Upper lobe of right lung (tissue), 1 donor: ENCODE data around the gene CCL17. TPM values are rescaled to one million over a fixed set of nuclear protein-coding genes. Genes with fewer than 3 reads are reported as not detected.
"Not testable (repeated sequence)": the region's sequence is repeated elsewhere in the genome, so short reads cannot be mapped to it uniquely, and the experiment has no call there.

Experiments
- ATAC-seq: fragments of 200-7000 bp; cut with Tn5 transposase; one replicate; pipeline ENCODE4 v1.9.1; 2020; ENCODE audit warnings: mild to moderate bottlenecking, moderate library complexity
- DNase-seq: peaks from one replicate; pipeline ENCODE4 v3.0.0-alpha.2; 2020
- H3K27ac ChIP-seq: fragments of 200-600 bp; one replicate; pipeline ENCODE4 v1.8.0; 2022
- H3K27me3 ChIP-seq: fragments of 200-600 bp; one replicate; pipeline ENCODE4 v1.8.0; 2022; ENCODE audit warnings: mild to moderate bottlenecking
- H3K36me3 ChIP-seq: fragments of 200-600 bp; one replicate; pipeline ENCODE4 v1.8.0; 2022
- H3K4me1 ChIP-seq: fragments of 200-600 bp; one replicate; pipeline ENCODE4 v1.8.0; 2022
- H3K4me3 ChIP-seq: fragments of 200-600 bp; one replicate; pipeline ENCODE4 v1.8.0; 2022; ENCODE audit warnings: mild to moderate bottlenecking
- H3K9me3 ChIP-seq: fragments of 200-600 bp; one replicate; pipeline ENCODE4 v1.8.0; 2022
- intact Hi-C: fragments of 100-400 bp; cut with DNase I; formaldehyde crosslinking; loops from one replicate; pipeline ENCODE4 v1.11.0; 2022
- total RNA-seq: library from RNA; stranded (reverse); fragmentation: NEBNext Ultra II Directional; extraction: Animal tissue kit (Norgen Biotek cat#: 25700); gene quantifications from one replicate; pipeline ENCODE4 v1.2.1, GENCODE V29; 2021
- TF ChIP-seq, protein P1 (sequence below): fragments of 200-600 bp; IDR thresholded peaks from one replicate; pipeline ENCODE4 v1.8.0; 2022; ENCODE audit warnings: antibody characterized with exemption
- donor health status: DM: no; HTN: yes; CAD: no; lungs with severe emphysema.

The CCL17 gene
- total RNA-seq, 1 donor from 2014 or later = 15.5 TPM

- no peak for ATAC-seq
- peaks cover 99% of the 10 kb centered on the region for H3K36me3 ChIP-seq
Observed at GRCh38 chr16:57434003-57434402, 29.4 kb downstream of the CCL17 start.

DNA sequence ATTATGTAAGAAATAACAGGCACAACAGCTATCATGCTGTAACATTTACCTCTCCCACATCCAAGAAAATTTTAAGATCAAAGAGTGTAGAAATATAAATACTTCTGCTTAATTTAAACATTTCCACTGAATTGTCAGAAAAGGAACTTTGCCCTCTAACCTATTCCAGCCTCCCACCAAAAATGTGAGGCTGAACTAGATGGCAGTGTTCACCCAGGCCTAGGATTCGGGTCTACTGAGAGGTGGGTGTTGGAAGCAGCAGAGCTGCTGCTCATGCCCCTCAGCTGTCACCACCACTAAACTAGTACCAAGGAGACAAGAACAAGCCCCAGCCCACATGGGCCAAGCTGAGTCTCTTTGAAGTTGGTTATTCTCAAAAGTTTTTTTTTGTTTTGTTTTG lies 31.3 kb downstream of the CCL17 start:
- Histone ChIP-seq H3K9me3 (no peaks in the 10 kb centered on the region), H3K27ac (no peak overlapping the region), H3K4me3 (no peak overlapping the region), H3K4me1 (no peaks in the 10 kb centered on the region), H3K36me3 (peaks cover 86% of the 10 kb centered on the region), H3K27me3 (no peaks in the 10 kb centered on the region)
- ATAC-seq (no peak), DNase-seq (no peak)
- intact Hi-C loops = no loop called here
- TF ChIP-seq, protein P1, sequence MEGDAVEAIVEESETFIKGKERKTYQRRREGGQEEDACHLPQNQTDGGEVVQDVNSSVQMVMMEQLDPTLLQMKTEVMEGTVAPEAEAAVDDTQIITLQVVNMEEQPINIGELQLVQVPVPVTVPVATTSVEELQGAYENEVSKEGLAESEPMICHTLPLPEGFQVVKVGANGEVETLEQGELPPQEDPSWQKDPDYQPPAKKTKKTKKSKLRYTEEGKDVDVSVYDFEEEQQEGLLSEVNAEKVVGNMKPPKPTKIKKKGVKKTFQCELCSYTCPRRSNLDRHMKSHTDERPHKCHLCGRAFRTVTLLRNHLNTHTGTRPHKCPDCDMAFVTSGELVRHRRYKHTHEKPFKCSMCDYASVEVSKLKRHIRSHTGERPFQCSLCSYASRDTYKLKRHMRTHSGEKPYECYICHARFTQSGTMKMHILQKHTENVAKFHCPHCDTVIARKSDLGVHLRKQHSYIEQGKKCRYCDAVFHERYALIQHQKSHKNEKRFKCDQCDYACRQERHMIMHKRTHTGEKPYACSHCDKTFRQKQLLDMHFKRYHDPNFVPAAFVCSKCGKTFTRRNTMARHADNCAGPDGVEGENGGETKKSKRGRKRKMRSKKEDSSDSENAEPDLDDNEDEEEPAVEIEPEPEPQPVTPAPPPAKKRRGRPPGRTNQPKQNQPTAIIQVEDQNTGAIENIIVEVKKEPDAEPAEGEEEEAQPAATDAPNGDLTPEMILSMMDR = no peak

More at GRCh38 chr16:57434003-57434402, 29.4 kb downstream of the CCL17 start:
- no peaks in the 10 kb centered on the region for H3K4me1 ChIP-seq
- intact Hi-C loops = no loop called here
- DNase-seq = no peak
- H3K27ac ChIP-seq = no peak overlapping the region
- TF ChIP-seq, protein P1 = no peak
- H3K4me3 ChIP-seq = no peak overlapping the region
- H3K9me3 ChIP-seq = no peaks in the 10 kb centered on the region
- H3K27me3 ChIP-seq = no peaks in the 10 kb centered on the region

DNA sequence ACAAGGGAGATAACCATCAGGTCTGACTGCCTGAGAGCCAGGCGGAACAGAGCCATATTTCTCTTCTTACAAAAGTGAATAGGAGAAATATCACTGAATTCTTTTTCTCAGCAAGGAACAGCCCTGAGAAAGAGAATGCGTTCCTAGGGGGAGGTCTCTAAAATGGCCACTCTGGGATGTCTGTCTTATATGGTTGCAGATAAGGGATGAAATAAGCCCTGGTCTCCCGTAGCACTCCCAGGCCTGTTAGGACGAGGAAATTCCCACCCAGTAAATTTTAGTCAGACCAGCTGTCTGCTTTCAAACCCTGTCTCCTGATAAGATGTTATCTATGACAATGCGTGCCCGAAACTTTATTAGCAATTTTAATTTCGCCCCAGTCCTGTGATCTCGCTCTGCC lies 35.4 kb downstream of the CCL17 start:
- ATAC-seq, DNase-seq, H3K27me3 ChIP-seq, intact Hi-C loops, H3K9me3 ChIP-seq, H3K4me1 ChIP-seq, H3K4me3 ChIP-seq, H3K27ac ChIP-seq: not testable (repeated sequence)
- peaks cover 44% of the 10 kb centered on the region for H3K36me3 ChIP-seq

- H3K27ac ChIP-seq, intact Hi-C loops, ATAC-seq, H3K4me1 ChIP-seq, H3K4me3 ChIP-seq, DNase-seq, H3K9me3 ChIP-seq, H3K27me3 ChIP-seq: not testable (repeated sequence)
- peaks cover 38% of the 10 kb centered on the region for H3K36me3 ChIP-seq
Observed at GRCh38 chr16:57440551-57440950, 36.0 kb downstream of the CCL17 start.

GRCh38 chr16:57444711-57445110 lies 40.1 kb downstream of the CCL17 start:
- intact Hi-C loops = no loop called here
- DNase-seq (no peak), ATAC-seq (no peak)
- no peaks in the 10 kb centered on the region for H3K36me3 ChIP-seq
- TF ChIP-seq, protein P1 = no peak
- no peak overlapping the region for H3K27ac ChIP-seq
- H3K9me3 ChIP-seq = no peaks in the 10 kb centered on the region
- no peak overlapping the region for H3K4me3 ChIP-seq
- H3K27me3 ChIP-seq = no peaks in the 10 kb centered on the region
- peaks cover 12% of the 10 kb centered on the region for H3K4me1 ChIP-seq

DNA sequence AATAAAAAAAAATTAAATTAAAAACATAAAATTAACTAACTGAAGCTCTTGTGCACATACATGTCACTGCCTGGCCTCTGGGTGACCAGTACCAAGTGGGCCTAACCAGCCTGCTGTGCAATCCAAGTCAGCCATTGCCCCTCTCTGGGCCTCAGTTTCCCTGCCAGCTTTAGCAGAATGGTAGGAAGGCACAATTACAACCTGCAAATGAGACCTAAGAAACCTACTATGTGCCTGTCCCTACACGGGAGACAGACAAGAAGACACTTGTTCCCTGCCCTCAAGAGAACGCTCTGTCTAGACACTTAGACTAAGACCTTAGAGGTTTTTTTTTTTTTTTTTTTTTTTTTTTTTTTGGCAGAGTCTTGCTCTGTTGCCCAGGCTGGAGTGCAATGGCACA lies 40.9 kb downstream of the CCL17 start:
- ATAC-seq (no peak), DNase-seq (no peak)
- Histone ChIP-seq H3K36me3 (no peaks in the 10 kb centered on the region), H3K27ac (no peak overlapping the region), H3K4me3 (no peak overlapping the region), H3K27me3 (no peaks in the 10 kb centered on the region), H3K4me1 (peaks cover 12% of the 10 kb centered on the region), H3K9me3 (no peaks in the 10 kb centered on the region)
- intact Hi-C loops = no loop called here
- TF ChIP-seq, protein P1 = no peak

- no peaks in the 10 kb centered on the region for H3K27me3 ChIP-seq
- peak overlapping the region; percentile 78 for H3K4me3 ChIP-seq
- H3K9me3 ChIP-seq = no peaks in the 10 kb centered on the region
- peaks cover 9% of the 10 kb centered on the region for H3K36me3 ChIP-seq
- peak; percentile 43 for ATAC-seq
- peak overlapping the region; percentile 84 for H3K27ac ChIP-seq
- peaks cover 12% of the 10 kb centered on the region for H3K4me1 ChIP-seq
- intact Hi-C loops = no loop called here
- no peak for DNase-seq
- TF ChIP-seq, protein P1 = no peak
Observed at GRCh38 chr16:57446531-57447185, 42.1 kb downstream of the CCL17 start.
